ENCODE measurements around the gene PRUNE1.

PRUNE1 gene

GRCh38 chr1:150994248-150994647 is 14.0 kb upstream of the PRUNE1 start:
- peaks cover 2% of the 10 kb centered on the region; the same call in 1 of the 2 replicates for H3K36me3 ChIP-seq (ENCODE audit: insufficient read depth, low read length)
- peaks cover 3% of the 10 kb centered on the region; the same call in 1 of the 2 replicates for H3K4me1 ChIP-seq (ENCODE audit: insufficient read depth, low read length)
- no peaks in the 10 kb centered on the region for H3K9me3 ChIP-seq (ENCODE audit: control insufficient read depth, insufficient read depth, low read length)
- H3K9ac ChIP-seq (ENCODE audit: low read depth, low read length) = no peak overlapping the region

DNA sequence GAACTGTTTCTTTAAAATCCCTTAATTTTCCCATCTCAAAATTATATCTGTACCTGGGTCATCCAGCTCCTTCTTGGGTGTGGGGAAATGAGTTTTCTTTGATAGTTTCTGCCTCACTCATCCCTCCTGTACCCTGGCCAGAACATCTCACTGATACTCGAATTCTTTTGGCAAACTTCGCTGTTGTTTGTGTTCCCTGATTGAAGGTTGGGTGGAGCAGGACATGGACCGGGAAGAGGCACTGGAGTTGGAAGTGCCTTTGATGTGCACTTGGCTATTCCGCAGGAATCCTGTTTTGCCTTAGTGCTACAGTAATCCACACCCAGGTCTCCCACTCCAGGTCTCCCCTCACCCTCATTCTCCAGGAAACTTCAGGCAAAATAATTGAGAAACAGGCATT is 12.8 kb upstream of the PRUNE1 start:
- peaks cover 8% of the 10 kb centered on the region; the same call in 1 of the 2 replicates for H3K4me1 ChIP-seq (ENCODE audit: insufficient read depth, low read length)
- H3K36me3 ChIP-seq (ENCODE audit: insufficient read depth, low read length) = peaks cover 2% of the 10 kb centered on the region; the same call in 1 of the 2 replicates
- H3K9me3 ChIP-seq (ENCODE audit: control insufficient read depth, insufficient read depth, low read length) = no peaks in the 10 kb centered on the region
- H3K9ac ChIP-seq (ENCODE audit: low read depth, low read length) = no peak overlapping the region

DNA sequence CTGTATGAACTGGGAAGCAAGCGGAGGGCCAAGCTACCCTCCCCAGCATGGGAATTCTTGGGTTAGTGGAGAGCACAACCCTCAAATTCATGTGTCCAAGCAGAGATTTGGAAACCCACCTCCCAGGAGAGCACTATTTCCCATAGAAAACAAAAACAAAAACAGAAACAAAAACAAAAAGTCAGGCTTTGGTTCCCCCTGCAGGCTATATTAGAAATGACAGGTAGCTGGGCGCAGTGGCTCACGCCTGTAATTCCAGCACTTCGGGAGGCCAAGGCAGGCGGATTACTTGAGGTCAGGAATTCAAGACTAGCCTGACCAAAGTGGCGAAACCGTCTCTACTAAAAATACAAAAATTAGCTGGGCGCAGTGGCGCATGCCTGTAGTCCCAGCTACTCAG is 12.4 kb upstream of the PRUNE1 start:
- Histone ChIP-seq H3K9me3 (ENCODE audit: control insufficient read depth, insufficient read depth, low read length) (no peaks in the 10 kb centered on the region), H3K9ac (ENCODE audit: low read depth, low read length) (no peak overlapping the region), H3K4me1 (ENCODE audit: insufficient read depth, low read length) (peaks cover 8% of the 10 kb centered on the region; the same call in 1 of the 2 replicates), H3K36me3 (ENCODE audit: insufficient read depth, low read length) (peaks cover 2% of the 10 kb centered on the region; the same call in 1 of the 2 replicates)

- Histone ChIP-seq H3K9ac (ENCODE audit: low read depth, low read length) (no peak overlapping the region), H3K4me1 (ENCODE audit: insufficient read depth, low read length) (peaks cover 17% of the 10 kb centered on the region; the same call in 1 of the 2 replicates), H3K36me3 (ENCODE audit: insufficient read depth, low read length) (peaks cover 2% of the 10 kb centered on the region; the same call in 1 of the 2 replicates), H3K9me3 (ENCODE audit: control insufficient read depth, insufficient read depth, low read length) (no peaks in the 10 kb centered on the region)
These were observed 10.9 kb upstream of the PRUNE1 start for GRCh38 chr1:150997126-150997872.

DNA sequence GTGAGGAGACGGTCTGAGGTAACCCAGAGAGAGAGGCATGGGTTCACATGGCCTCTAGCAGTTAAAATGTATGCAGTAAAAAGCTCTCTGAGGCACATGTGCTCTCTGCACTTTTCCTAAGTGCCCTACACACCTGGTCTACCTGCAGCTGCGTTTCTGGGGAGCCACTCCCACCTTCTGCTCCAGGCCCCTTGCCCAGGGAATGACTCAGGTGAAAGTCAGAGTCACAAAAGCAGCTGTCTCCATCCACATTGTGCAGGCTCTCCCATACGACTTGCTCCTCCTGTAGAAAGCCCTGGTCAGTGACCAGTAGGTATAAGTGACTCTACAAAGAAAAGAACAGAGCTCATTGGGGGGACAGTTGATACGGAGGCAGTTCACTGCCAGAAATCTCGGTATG is 10.3 kb upstream of the PRUNE1 start:
- Histone ChIP-seq H3K4me1 (ENCODE audit: insufficient read depth, low read length) (peaks cover 17% of the 10 kb centered on the region; the same call in 1 of the 2 replicates), H3K9ac (ENCODE audit: low read depth, low read length) (no peak overlapping the region), H3K36me3 (ENCODE audit: insufficient read depth, low read length) (peaks cover 2% of the 10 kb centered on the region; the same call in 1 of the 2 replicates), H3K9me3 (ENCODE audit: control insufficient read depth, insufficient read depth, low read length) (no peaks in the 10 kb centered on the region)

- H3K9me3 ChIP-seq (ENCODE audit: control insufficient read depth, insufficient read depth, low read length) = no peaks in the 10 kb centered on the region
- H3K36me3 ChIP-seq (ENCODE audit: insufficient read depth, low read length) = peaks cover 2% of the 10 kb centered on the region; the same call in 1 of the 2 replicates
- H3K4me1 ChIP-seq (ENCODE audit: insufficient read depth, low read length) = peaks cover 17% of the 10 kb centered on the region; the same call in 1 of the 2 replicates
- no peak overlapping the region for H3K9ac ChIP-seq (ENCODE audit: low read depth, low read length)
These were observed 9.1 kb upstream of the PRUNE1 start for GRCh38 chr1:150999051-150999674.

DNA sequence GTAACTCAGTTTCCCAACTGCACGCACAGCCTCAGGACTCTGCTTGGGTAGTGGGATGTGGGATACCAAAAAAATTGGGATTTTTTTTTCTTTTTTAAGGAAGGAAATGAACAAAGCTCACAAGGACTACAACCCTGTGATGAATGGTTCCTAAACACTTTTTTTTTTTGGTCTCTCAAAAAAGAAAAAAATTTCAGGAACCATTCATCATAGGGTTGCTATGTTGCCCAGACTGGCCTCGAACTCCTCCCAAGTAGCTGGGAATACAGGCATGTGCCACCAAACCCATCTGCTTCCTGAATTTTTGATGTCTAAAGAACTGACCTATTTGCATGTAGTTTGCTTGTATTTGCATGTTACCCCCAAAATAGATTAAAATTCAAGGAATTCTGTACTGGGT is 8.3 kb upstream of the PRUNE1 start:
- no peaks in the 10 kb centered on the region for H3K9me3 ChIP-seq (ENCODE audit: control insufficient read depth, insufficient read depth, low read length)
- no peak overlapping the region for H3K9ac ChIP-seq (ENCODE audit: low read depth, low read length)
- peaks cover 17% of the 10 kb centered on the region; the same call in 1 of the 2 replicates for H3K4me1 ChIP-seq (ENCODE audit: insufficient read depth, low read length)
- peaks cover 2% of the 10 kb centered on the region; the same call in 1 of the 2 replicates for H3K36me3 ChIP-seq (ENCODE audit: insufficient read depth, low read length)

- Histone ChIP-seq H3K9me3 (ENCODE audit: control insufficient read depth, insufficient read depth, low read length) (no peaks in the 10 kb centered on the region), H3K4me1 (ENCODE audit: insufficient read depth, low read length) (peaks cover 18% of the 10 kb centered on the region; the same call in 1 of the 2 replicates), H3K36me3 (ENCODE audit: insufficient read depth, low read length) (peaks cover 2% of the 10 kb centered on the region; the same call in 1 of the 2 replicates), H3K9ac (ENCODE audit: low read depth, low read length) (no peak overlapping the region)
These were observed 7.8 kb upstream of the PRUNE1 start for GRCh38 chr1:151000408-151000807.

DNA sequence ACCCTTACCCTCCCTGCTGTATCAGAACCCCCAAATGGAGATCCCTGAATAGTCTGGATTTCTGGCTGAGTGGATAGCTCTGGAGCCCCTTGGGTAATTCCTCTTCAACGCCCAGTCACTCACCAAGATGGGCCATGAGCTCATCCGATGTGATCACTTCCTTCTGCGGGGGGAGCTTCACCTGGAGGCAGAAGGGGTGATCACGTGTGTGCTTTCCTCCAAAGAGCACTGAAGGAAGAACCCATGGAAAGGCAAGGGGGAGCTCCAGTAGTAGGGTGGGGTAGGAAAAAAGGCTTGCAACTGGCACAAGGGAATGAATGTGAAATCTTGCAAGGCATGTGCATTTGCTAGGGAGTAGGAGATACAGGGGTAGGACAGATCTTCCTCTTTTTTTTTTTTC is 6.6 kb upstream of the PRUNE1 start:
- Histone ChIP-seq H3K4me1 (ENCODE audit: insufficient read depth, low read length) (peaks cover 22% of the 10 kb centered on the region; the same call in 1 of the 2 replicates), H3K9me3 (ENCODE audit: control insufficient read depth, insufficient read depth, low read length) (no peaks in the 10 kb centered on the region), H3K9ac (ENCODE audit: low read depth, low read length) (peak overlapping the region; percentile 30; the same call in 1 of the 2 replicates), H3K36me3 (ENCODE audit: insufficient read depth, low read length) (peaks cover 2% of the 10 kb centered on the region; the same call in 1 of the 2 replicates)

DNA sequence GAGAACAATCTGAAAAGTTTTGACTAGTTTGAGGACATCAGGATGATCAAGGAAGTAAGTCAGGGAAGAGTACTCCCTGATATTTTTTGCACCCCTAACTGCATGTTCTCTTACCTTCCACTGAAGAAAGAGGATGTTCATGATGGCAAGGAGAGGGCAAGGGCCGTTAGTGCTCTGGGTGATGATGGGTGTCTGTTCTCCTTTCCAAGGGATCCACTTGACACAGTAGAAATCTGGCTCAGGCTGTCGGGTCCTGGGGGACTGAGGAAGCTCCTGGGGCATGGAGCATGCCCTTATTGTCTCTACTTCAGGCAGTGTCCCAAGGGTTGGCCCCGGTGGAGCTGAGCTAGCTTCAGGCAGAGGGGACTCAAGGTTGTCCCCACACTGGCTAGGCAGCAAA is 6.2 kb upstream of the PRUNE1 start:
- Histone ChIP-seq H3K36me3 (ENCODE audit: insufficient read depth, low read length) (peaks cover 2% of the 10 kb centered on the region; the same call in 1 of the 2 replicates), H3K9me3 (ENCODE audit: control insufficient read depth, insufficient read depth, low read length) (no peaks in the 10 kb centered on the region), H3K4me1 (ENCODE audit: insufficient read depth, low read length) (peaks cover 25% of the 10 kb centered on the region; the same call in 1 of the 2 replicates), H3K9ac (ENCODE audit: low read depth, low read length) (no peak overlapping the region)

- H3K36me3 ChIP-seq (ENCODE audit: insufficient read depth, low read length) = peaks cover 2% of the 10 kb centered on the region; the same call in 1 of the 2 replicates
- no peaks in the 10 kb centered on the region for H3K9me3 ChIP-seq (ENCODE audit: control insufficient read depth, insufficient read depth, low read length)
- H3K9ac ChIP-seq (ENCODE audit: low read depth, low read length) = no peak overlapping the region
- peaks cover 25% of the 10 kb centered on the region for H3K4me1 ChIP-seq (ENCODE audit: insufficient read depth, low read length)
These were observed 5.6 kb upstream of the PRUNE1 start for GRCh38 chr1:151002611-151003010.

DNA sequence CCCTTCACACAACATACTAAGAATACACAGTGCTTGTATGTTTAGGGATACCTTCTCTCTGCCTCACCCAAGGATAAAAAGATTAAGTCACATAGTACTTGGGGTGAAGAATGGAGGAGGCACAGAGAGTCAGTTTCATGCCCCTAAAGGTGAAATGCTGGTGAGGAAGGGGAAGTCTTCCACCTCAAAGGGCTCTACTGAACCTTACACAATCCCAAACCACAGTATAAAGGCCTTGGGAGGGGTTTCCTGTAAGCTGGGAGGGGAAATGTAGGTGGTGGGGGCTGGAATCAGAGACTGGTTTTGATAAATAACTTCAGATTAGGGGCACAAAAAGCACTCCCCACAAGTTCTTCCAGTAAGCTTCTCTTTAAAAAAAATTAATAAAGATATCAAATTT is 5.1 kb upstream of the PRUNE1 start:
- Histone ChIP-seq H3K4me1 (ENCODE audit: insufficient read depth, low read length) (peaks cover 29% of the 10 kb centered on the region), H3K9me3 (ENCODE audit: control insufficient read depth, insufficient read depth, low read length) (no peaks in the 10 kb centered on the region), H3K36me3 (ENCODE audit: insufficient read depth, low read length) (peaks cover 2% of the 10 kb centered on the region; the same call in 1 of the 2 replicates), H3K9ac (ENCODE audit: low read depth, low read length) (no peak overlapping the region)

DNA sequence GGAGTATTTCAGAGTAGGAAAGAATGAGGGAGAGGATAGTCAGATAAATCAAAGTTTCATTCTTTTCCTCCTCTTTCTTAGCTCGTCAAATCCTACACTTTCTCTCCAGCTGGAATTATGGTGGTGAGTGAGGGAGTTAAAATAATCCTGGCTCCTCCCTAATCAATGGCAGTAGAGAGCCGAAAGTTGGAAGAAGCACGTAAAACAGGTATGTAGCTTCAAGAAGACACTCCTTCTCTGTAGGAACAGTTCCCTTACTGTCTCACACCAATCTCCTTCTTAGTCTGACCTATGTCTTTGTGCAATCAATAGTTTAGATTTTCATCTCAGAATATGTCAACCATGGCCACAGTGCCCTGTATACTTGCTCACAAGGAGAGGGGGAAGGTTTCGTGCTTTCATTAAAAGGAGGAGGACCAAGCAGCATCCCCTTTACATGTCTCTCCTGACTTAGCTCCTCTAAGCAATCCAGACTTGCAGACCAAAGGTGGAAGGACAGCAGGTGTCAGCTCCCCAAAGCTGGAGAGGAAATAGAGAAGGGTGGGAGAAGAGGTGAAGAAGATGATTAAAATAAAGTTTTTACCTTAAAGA is 2.4 kb upstream of the PRUNE1 start:
- no peaks in the 10 kb centered on the region for H3K9me3 ChIP-seq (ENCODE audit: control insufficient read depth, insufficient read depth, low read length)
- H3K4me1 ChIP-seq (ENCODE audit: insufficient read depth, low read length) = peaks cover 27% of the 10 kb centered on the region
- H3K9ac ChIP-seq (ENCODE audit: low read depth, low read length) = peak overlapping the region; percentile 60
- H3K36me3 ChIP-seq (ENCODE audit: insufficient read depth, low read length) = no peaks in the 10 kb centered on the region

GRCh38 chr1:151006327-151007052 is 1.8 kb upstream of the PRUNE1 start, which contains the start of gene MINDY1:
TSS of gene MINDY1 (minus strand) at chr1:151006902. CDS start at chr1:151002617, 4,285 bp downstream.
- Histone ChIP-seq H3K4me1 (ENCODE audit: insufficient read depth, low read length) (peaks cover 24% of the 10 kb centered on the region), H3K36me3 (ENCODE audit: insufficient read depth, low read length) (no peaks in the 10 kb centered on the region), H3K9me3 (ENCODE audit: control insufficient read depth, insufficient read depth, low read length) (no peaks in the 10 kb centered on the region), H3K9ac (ENCODE audit: low read depth, low read length) (peak within 1 kb of the TSS; percentile 60)

Data from ES-I3 (cell line).